NCI-H345 (cell line): ENCODE results near the gene RGP1.
A peak's percentile ranks its signal among the peaks of the same experiment; 100 is the strongest.

Experiments
- DNase-seq: peaks from one replicate; lab custom pipeline; 2025; lab: John Stamatoyannopoulos, UW

The RGP1 gene

GRCh38 chr9:35723426-35723825, 25.7 kb upstream of the RGP1 start:
- no peak for DNase-seq

- DNase-seq, result no peak
Measured at GRCh38 chr9:35723908-35724307, 25.2 kb upstream of the RGP1 start.

- DNase-seq, result no peak
Measured at GRCh38 chr9:35725362-35725761, 23.7 kb upstream of the RGP1 start.

- DNase-seq, result no peak
Measured at GRCh38 chr9:35726931-35727330, 22.2 kb upstream of the RGP1 start.

- DNase-seq, result no peak
Measured at GRCh38 chr9:35727676-35728040, 21.4 kb upstream of the RGP1 start.

- DNase-seq, result no peak
Measured at GRCh38 chr9:35728041-35728971, 20.8 kb upstream of the RGP1 start.

- no peak for DNase-seq
Measured at GRCh38 chr9:35729101-35729500, 20.0 kb upstream of the RGP1 start.

- DNase-seq, result peak; percentile 11
Measured at GRCh38 chr9:35729700-35730485, 19.2 kb upstream of the RGP1 start.

GRCh38 chr9:35730486-35730854, 18.6 kb upstream of the RGP1 start:
- no peak for DNase-seq

GRCh38 chr9:35731415-35732184, 17.5 kb upstream of the RGP1 start:
- peak; percentile 30 for DNase-seq

- peak; percentile 98 for DNase-seq
Measured at GRCh38 chr9:35732185-35732799, 16.8 kb upstream of the RGP1 start, which contains the start of the genes CREB3 and TLN1. Gene CREB3 (plus strand): TSS chr9:35732666. CDS start chr9:35732773, 107 bp downstream. Gene TLN1 (minus strand): TSS chr9:35732195. CDS start chr9:35725694, 6,501 bp downstream.

GRCh38 chr9:35732800-35733541, 16.1 kb upstream of the RGP1 start:
- DNase-seq, result peak; percentile 47

- DNase-seq, result no peak
Measured at GRCh38 chr9:35734096-35734495, 15.0 kb upstream of the RGP1 start.

GRCh38 chr9:35736201-35736633, 12.9 kb upstream of the RGP1 start:
- DNase-seq, result peak; percentile 65

GRCh38 chr9:35737143-35737542, 11.9 kb upstream of the RGP1 start:
- no peak for DNase-seq

GRCh38 chr9:35738186-35738585, 10.9 kb upstream of the RGP1 start:
- DNase-seq, result no peak

GRCh38 chr9:35738924-35739323, 10.2 kb upstream of the RGP1 start:
- DNase-seq, result no peak

GRCh38 chr9:35740243-35740642, 8.8 kb upstream of the RGP1 start:
- no peak for DNase-seq

GRCh38 chr9:35741740-35742139, 7.3 kb upstream of the RGP1 start:
- DNase-seq, result no peak

- no peak for DNase-seq
Measured at GRCh38 chr9:35743452-35743851, 5.6 kb upstream of the RGP1 start.
